K562 (cell line): ENCODE data around the gene PLEKHB1. TPM values are rescaled to one million over a fixed set of nuclear protein-coding genes. Genes with fewer than 3 reads are reported as not detected.

Experiments
- CTCF ChIP-seq, 3 experiments: IDR thresholded peaks in 2 of 3; conservative IDR thresholded peaks in 1 of 3; 2 replicates each; pipeline ENCODE4 v1.5.1; 2011 to 2012; ENCODE audit warnings: low read length in 3 of 3, mild to moderate bottlenecking in 3 of 3, control low read depth in 2 of 3, improper control_type of control experiment in 1 of 3, inconsistent platforms in 1 of 3, low read depth in 1 of 3, mixed read lengths in 1 of 3, moderate library complexity in 1 of 3; ENCODE audit not compliant: insufficient read depth in 2 of 3
- LARP7 ChIP-seq: fragments of 450-650 bp; IDR thresholded peaks from 2 replicates; pipeline ENCODE4 v1.6.1; 2016
- MBD2 ChIP-seq: sonication (generic); IDR thresholded peaks from 2 replicates; pipeline ENCODE4 v1.6.1; 2016; ENCODE audit warnings: low read depth, borderline replicate concordance
- MEF2A ChIP-seq: IDR thresholded peaks from 2 replicates; pipeline ENCODE4 v1.6.1; 2011; ENCODE audit warnings: low read depth, mild to moderate bottlenecking, low read length, moderate library complexity; ENCODE audit not compliant: control insufficient read depth
- MLX ChIP-seq, 2 experiments: fragments of 450-650 bp in 1 of 2; sonication (generic) in 1 of 2; formaldehyde crosslinking; conservative IDR thresholded peaks; 2 replicates each; pipeline versions ENCODE4 v1.4.0 to v1.8.1; 2020 to 2022; ENCODE audit warnings: mild to moderate bottlenecking in 1 of 2, missing genetic modification reagents in 1 of 2
- NR2C2 ChIP-seq, 2 experiments: fragments of 200-800 bp in 1 of 2; sonication (Bioruptor generic) in 1 of 2; sonication (generic) in 1 of 2; formaldehyde crosslinking in 1 of 2; IDR thresholded peaks; 2 replicates each; pipeline versions ENCODE4 v1.6.1 to v1.8.0; 2016 to 2022; ENCODE audit warnings: mild to moderate bottlenecking in 1 of 2, missing compliant biosample characterization in 1 of 2, missing genetic modification characterization in 1 of 2, missing genetic modification reagents in 1 of 2
- NUFIP1 ChIP-seq: fragments of 450-650 bp; IDR thresholded peaks from 2 replicates; pipeline ENCODE4 v1.6.1; 2018; ENCODE audit not compliant: partially characterized antibody
- ZC3H11A ChIP-seq: IDR thresholded peaks from 2 replicates; pipeline ENCODE4 v1.6.1; 2012; ENCODE audit warnings: low read depth, low read length, improper control_type of control experiment
- ZNF146 ChIP-seq: IDR thresholded peaks from one replicate; pipeline ENCODE4 v1.6.1; 2018; ENCODE audit warnings: missing compliant biosample characterization; ENCODE audit not compliant: unreplicated experiment
- polyA plus RNA-seq, 8 experiments: library from polyadenylated mRNA; depleted of rRNA in 4 of 8; stranded (reverse) in 5 of 8; unstranded in 3 of 8; fragments of >200 nt; fragmentation: Nextera tagmentation in 2 of 8; fragmentation: Illumina TruSeq in 1 of 8; extraction: Ambion mirVana in 2 of 8; extraction: Trizol in 1 of 8; gene quantifications; 2 replicates each; pipeline versions ENCODE4 v1.2.1 to v1.2.3, GENCODE V29; 2011 to 2014; ENCODE audit warnings: inconsistent platforms in 1 of 8, missing spikeins in 1 of 8
- total RNA-seq, 7 experiments: library from RNA; depleted of rRNA in 6 of 7; stranded (reverse); fragments of >200 nt in 6 of 7; fragmentation: Illumina TruSeq in 2 of 7; extraction: Trizol in 2 of 7; gene quantifications; 2 replicates each; pipeline versions ENCODE4 v1.2.1 to v1.2.3, GENCODE V29; 2011 to 2021; ENCODE audit warnings: low replicate concordance in 1 of 7

PLEKHB1 gene
- total and polyA plus RNA-seq, 9 of the 15 experiments (the other 6 are each of a cell fraction or from before 2014, with no cell fraction given), result 0.07 to 0.62 (median 0.17) TPM; not detected in 2

GRCh38 chr11:73597956-73598718, 48.2 kb upstream of the PLEKHB1 start, which contains the start of gene FAM168A (continued):
- TF ChIP-seq MEF2A (no peak), CTCF (IDR thresholded peaks at IDR 0.05 in 2 of 3, conservative IDR thresholded peaks at IDR 0.05 in 1 of 3; ENCODE audit: insufficient read depth in 2 of 3, low read depth in 1 of 3, low read length in 3 of 3) (peak; percentile 12 to 47 (median 14); a peak in 3 of 6 replicates), LARP7 (0 out of 2 replicates have a peak, but pooled peaks have one; percentile 52), NUFIP1 (no peak), ZC3H11A (no peak), ZNF146 (CRISPR knock-in tag) (no peak), NR2C2 (CRISPR knock-in tag; IDR thresholded peaks at IDR 0.05) (0 out of 2 replicates have a peak, but pooled peaks have one; percentile 24), NR2C2 (tag; IDR thresholded peaks at IDR 0.05) (peak; percentile 97), MBD2 (peak; percentile 92), MLX (CRISPR knock-in tag; conservative IDR thresholded peaks at IDR 0.05) (no peak)
